Liver (tissue), 9 donors: ENCODE measurements around the gene SHTN1. TPM values are rescaled to one million over a fixed set of nuclear protein-coding genes. Genes with fewer than 3 reads are reported as not detected.
A peak's percentile ranks its signal among the peaks of the same experiment; 100 is the strongest.

Source experiments
- DNase-seq: peaks from one replicate; pipeline ENCODE4 v3.0.0-alpha.2; 2017; ENCODE audit warnings: low spot score
- H3K27ac ChIP-seq, 2 donors: one replicate each; pipeline ENCODE4 v1.7.0; 2013; ENCODE audit warnings: inconsistent platforms in 2 of 2, low read length in 2 of 2, control low read depth in 1 of 2, low read depth in 1 of 2, mild to moderate bottlenecking in 1 of 2
- H3K27me3 ChIP-seq, 4 donors: one replicate each; pipeline versions ENCODE4 v1.6.1 to v1.7.0; 2013; ENCODE audit warnings: low read length in 3 of 4, inconsistent platforms in 1 of 4, mild to moderate bottlenecking in 1 of 4, moderate library complexity in 1 of 4; ENCODE audit not compliant: control insufficient read depth in 4 of 4, insufficient read depth in 4 of 4
- H3K36me3 ChIP-seq, 4 donors: one replicate each; pipeline versions ENCODE4 v1.6.1 to v1.7.0; 2013; ENCODE audit warnings: low read length in 3 of 4, mild to moderate bottlenecking in 3 of 4, low read depth in 1 of 4, moderate library complexity in 1 of 4; ENCODE audit not compliant: control insufficient read depth in 4 of 4, insufficient read depth in 3 of 4
- H3K4me1 ChIP-seq, 4 donors: one replicate each; pipeline versions ENCODE4 v1.6.1 to v1.7.0; 2013; ENCODE audit warnings: low read length in 3 of 4, mild to moderate bottlenecking in 3 of 4, moderate library complexity in 1 of 4; ENCODE audit not compliant: control insufficient read depth in 4 of 4, insufficient read depth in 4 of 4
- H3K4me3 ChIP-seq, 3 donors: one replicate each; pipeline versions ENCODE4 v1.6.1 to v1.7.0; 2013; ENCODE audit warnings: low read length in 3 of 3, control low read depth in 1 of 3, low read depth in 1 of 3, mild to moderate bottlenecking in 1 of 3
- H3K9ac ChIP-seq, 2 donors: one replicate each; pipeline ENCODE4 v1.7.0; 2013; ENCODE audit warnings: low read length in 2 of 2, mild to moderate bottlenecking in 2 of 2, moderate library complexity in 2 of 2, control low read depth in 1 of 2, low read depth in 1 of 2
- H3K9me3 ChIP-seq, 4 donors: one replicate each; pipeline versions ENCODE4 v1.6.1 to v1.7.0; 2013; ENCODE audit warnings: low read length in 3 of 4; ENCODE audit not compliant: control insufficient read depth in 4 of 4
- ATF3 ChIP-seq: IDR thresholded peaks from 2 replicates; pipeline ENCODE4 v1.6.1; 2016; ENCODE audit warnings: antibody characterized with exemption
- FOXA1 ChIP-seq: IDR thresholded peaks from 2 replicates; pipeline ENCODE4 v1.6.1; 2016; ENCODE audit warnings: antibody characterized with exemption
- FOXA2 ChIP-seq: IDR thresholded peaks from 2 replicates; pipeline ENCODE4 v1.6.1; 2016; ENCODE audit warnings: antibody characterized with exemption
- GABPA ChIP-seq, 2 donors: IDR thresholded peaks in 1 of 2; conservative IDR thresholded peaks in 1 of 2; 2 replicates each; pipeline ENCODE4 v1.6.1; 2016; ENCODE audit warnings: antibody characterized with exemption in 2 of 2, mild to moderate bottlenecking in 1 of 2, moderate library complexity in 1 of 2
- HNF4A ChIP-seq, 2 donors: conservative IDR thresholded peaks; 2 replicates each; pipeline ENCODE4 v1.6.1; 2016; ENCODE audit warnings: antibody characterized with exemption in 2 of 2, mild to moderate bottlenecking in 2 of 2
- HNF4G ChIP-seq: IDR thresholded peaks from 2 replicates; pipeline ENCODE4 v1.6.1; 2016; ENCODE audit warnings: antibody characterized with exemption
- JUND ChIP-seq, 2 donors: IDR thresholded peaks; 2 replicates each; pipeline ENCODE4 v1.6.1; 2016; ENCODE audit warnings: antibody characterized with exemption in 2 of 2
- NR2F2 ChIP-seq: IDR thresholded peaks from 2 replicates; pipeline ENCODE4 v1.6.1; 2016; ENCODE audit warnings: antibody characterized with exemption
- RAD21 ChIP-seq, 2 donors: IDR thresholded peaks; 2 replicates each; pipeline ENCODE4 v1.6.1; 2016; ENCODE audit warnings: antibody characterized with exemption in 2 of 2, mild to moderate bottlenecking in 2 of 2
- TAF1 ChIP-seq: conservative IDR thresholded peaks from 2 replicates; pipeline ENCODE4 v1.6.1; 2016; ENCODE audit warnings: antibody characterized with exemption, mild to moderate bottlenecking
- ZBTB33 ChIP-seq: IDR thresholded peaks from 2 replicates; pipeline ENCODE4 v1.6.1; 2016; ENCODE audit warnings: antibody characterized with exemption
- WGBS: extraction: QIAGEN DNeasy Blood & Tissue Kit; methylation state at CpG from one replicate; pipeline ENCODE4 v1.1.7; 2013; 5-methylcytosine and 5-hydroxymethylcytosine counted together
- polyA plus RNA-seq, 2 donors: library from polyadenylated mRNA; stranded (reverse) in 1 of 2; unstranded in 1 of 2; fragments of 200-250 nt in 1 of 2; fragments of >200 nt in 1 of 2; fragmentation: Nextera tagmentation in 1 of 2; extraction: Ambion mirVana in 1 of 2; gene quantifications; one replicate each; pipeline versions ENCODE4 v1.2.1 to v1.2.3, GENCODE V29; 2013 to 2015
- total RNA-seq, 2 donors: library from RNA; depleted of rRNA; stranded (reverse); fragments of >200 nt; gene quantifications; one replicate each; pipeline ENCODE4 v1.2.3, GENCODE V29; 2014
- donor health status: healthy.
- donor health status: healthy.
- donor health status: healthy.
- donor health status: healthy.
- donor health status: healthy.

The SHTN1 gene
- total and polyA plus RNA-seq, 4 donors: 3.2 to 11.7 (median 10.3) TPM

GRCh38 chr10:116878123-116878522, 126.9 kb downstream of the SHTN1 start:
- H3K4me3 ChIP-seq: no peak overlapping the region
- no peaks in the 10 kb centered on the region for H3K4me1 ChIP-seq
- no peaks in the 10 kb centered on the region for H3K36me3 ChIP-seq
- no peak overlapping the region for H3K27ac ChIP-seq
- TF ChIP-seq RAD21 (IDR thresholded peaks at IDR 0.05) (no peak), FOXA1 (no peak), NR2F2 (no peak), ZBTB33 (no peak), FOXA2 (no peak)
- no peak for DNase-seq
- no peaks in the 10 kb centered on the region for H3K27me3 ChIP-seq
- WGBS: 75% methylated on average over 2 of the region's 2 CpGs
- no peaks in the 10 kb centered on the region for H3K9me3 ChIP-seq
- H3K9ac ChIP-seq: no peak overlapping the region

- 88% methylated on average over 3 of the region's 3 CpGs for WGBS
- H3K9me3 ChIP-seq: no peaks in the 10 kb centered on the region
- no peak for DNase-seq
Measured at GRCh38 chr10:116877391-116877790, 127.6 kb downstream of the SHTN1 start.

GRCh38 chr10:116875897-116876296, 129.1 kb downstream of the SHTN1 start:
- Histone ChIP-seq H3K9ac (no peak overlapping the region), H3K27me3 (no peaks in the 10 kb centered on the region), H3K27ac (no peak overlapping the region), H3K4me3 (no peak overlapping the region), H3K4me1 (peaks cover 0 to 3% (median under 1%) of the 10 kb centered on the region in 4 donors), H3K36me3 (no peaks in the 10 kb centered on the region), H3K9me3 (no peaks in the 10 kb centered on the region)
- peak in 1 of 2 donors; percentile 11 for TF ChIP-seq HNF4A (conservative IDR thresholded peaks at IDR 0.05)
- no peak for TF ChIP-seq HNF4G
- TF ChIP-seq ZBTB33: no peak
- no peak for DNase-seq
- WGBS: 68% methylated on average over 2 of the region's 2 CpGs

More at GRCh38 chr10:116877391-116877790, 127.6 kb downstream of the SHTN1 start:
- no peak for TF ChIP-seq ZBTB33
- no peak for TF ChIP-seq HNF4A (conservative IDR thresholded peaks at IDR 0.05)
- TF ChIP-seq JUND (IDR thresholded peaks at IDR 0.05): no peak
- no peak for TF ChIP-seq HNF4G
- no peak for TF ChIP-seq GABPA (IDR thresholded peaks at IDR 0.05 in 1 of 2, conservative IDR thresholded peaks at IDR 0.05 in 1 of 2)
- no peak for TF ChIP-seq TAF1
- TF ChIP-seq RAD21 (IDR thresholded peaks at IDR 0.05): no peak
- TF ChIP-seq ATF3: no peak
- H3K4me3 ChIP-seq: no peak overlapping the region
- no peaks in the 10 kb centered on the region for H3K4me1 ChIP-seq
- H3K9ac ChIP-seq: no peak overlapping the region
- H3K27me3 ChIP-seq: no peaks in the 10 kb centered on the region
- no peak overlapping the region for H3K27ac ChIP-seq
- no peaks in the 10 kb centered on the region for H3K36me3 ChIP-seq
